GM21423 (cell line): ENCODE data around the gene KCNK1.
"Not testable (repeated sequence)": the region's sequence is repeated elsewhere in the genome, so short reads cannot be mapped to it uniquely, and the experiment has no call there.

Experiments
- ATAC-seq: cut with Tn5 transposase; IDR thresholded peaks from one replicate; pipeline ENCODE4 v1.9.1; 2021; ENCODE audit warnings: mild to moderate bottlenecking, moderate library complexity; ENCODE audit not compliant: unreplicated experiment

Gene KCNK1

GRCh38 chr1:233664804-233665574 lies 51.1 kb downstream of the KCNK1 start:
- no peak for ATAC-seq

GRCh38 chr1:233665575-233666270 lies 51.8 kb downstream of the KCNK1 start:
- ATAC-seq = no peak

GRCh38 chr1:233667741-233668140 lies 53.8 kb downstream of the KCNK1 start:
- no peak for ATAC-seq

- no peak for ATAC-seq
Measured at GRCh38 chr1:233668146-233668724, 54.3 kb downstream of the KCNK1 start.

GRCh38 chr1:233668725-233669294 lies 54.9 kb downstream of the KCNK1 start:
- ATAC-seq = no peak

GRCh38 chr1:233670363-233670762 lies 56.5 kb downstream of the KCNK1 start:
- ATAC-seq = not testable (repeated sequence)

- ATAC-seq = no peak
Measured at GRCh38 chr1:233671286-233671685, 57.4 kb downstream of the KCNK1 start.

GRCh38 chr1:233672732-233673131 lies 58.8 kb downstream of the KCNK1 start:
- no peak for ATAC-seq

GRCh38 chr1:233673261-233673946 lies 59.5 kb downstream of the KCNK1 start:
- ATAC-seq = peak; percentile 48

GRCh38 chr1:233673947-233674431 lies 60.1 kb downstream of the KCNK1 start:
- no peak for ATAC-seq

- no peak for ATAC-seq
Measured at GRCh38 chr1:233675446-233675845, 61.5 kb downstream of the KCNK1 start.

GRCh38 chr1:233675893-233676292 lies 62.0 kb downstream of the KCNK1 start:
- peak; percentile 83 for ATAC-seq

- no peak for ATAC-seq
Measured at GRCh38 chr1:233677690-233678354, 63.9 kb downstream of the KCNK1 start.

GRCh38 chr1:233679030-233679429 lies 65.1 kb downstream of the KCNK1 start:
- no peak for ATAC-seq

- ATAC-seq = no peak
Measured at GRCh38 chr1:233679591-233680373, 65.9 kb downstream of the KCNK1 start.

GRCh38 chr1:233681285-233681684 lies 67.4 kb downstream of the KCNK1 start:
- no peak for ATAC-seq

GRCh38 chr1:233686653-233687052 lies 72.7 kb downstream of the KCNK1 start:
- not testable (repeated sequence) for ATAC-seq

- ATAC-seq = no peak
Measured at GRCh38 chr1:233689017-233689747, 75.3 kb downstream of the KCNK1 start.

- ATAC-seq = no peak
Measured at GRCh38 chr1:233689748-233690254, 75.9 kb downstream of the KCNK1 start.
